K562 (cell line): ENCODE data around the gene SHFL. TPM values are rescaled to one million over a fixed set of nuclear protein-coding genes. Genes with fewer than 3 reads are reported as not detected.
A peak's percentile ranks its signal among the peaks of the same experiment; 100 is the strongest.

Source experiments
- AFF1 ChIP-seq, 2 experiments: fragments of 450-650 bp; IDR thresholded peaks; 2 replicates each; pipeline ENCODE4 v1.6.1; 2018; ENCODE audit warnings: mild to moderate bottlenecking in 2 of 2, low read depth in 1 of 2; ENCODE audit not compliant: partially characterized antibody in 2 of 2
- BCLAF1 ChIP-seq, 2 experiments: fragments of 450-650 bp in 1 of 2; IDR thresholded peaks; 2 replicates each; pipeline ENCODE4 v1.6.1; 2011 to 2017; ENCODE audit warnings: low read depth in 2 of 2, antibody characterized with exemption in 1 of 2, borderline replicate concordance in 1 of 2, low read length in 1 of 2, mild to moderate bottlenecking in 1 of 2, mixed read lengths in 1 of 2; ENCODE audit not compliant: control insufficient read depth in 1 of 2
- EP400 ChIP-seq: fragments of 450-650 bp; IDR thresholded peaks from 2 replicates; pipeline ENCODE4 v1.6.1; 2017; ENCODE audit warnings: antibody characterized with exemption, mild to moderate bottlenecking, moderate library complexity
- HDAC2 ChIP-seq: fragments of 450-650 bp; IDR thresholded peaks from 2 replicates; pipeline ENCODE4 v1.6.1; 2016; ENCODE audit warnings: mild to moderate bottlenecking
- MCM3 ChIP-seq: fragments of 450-650 bp; IDR thresholded peaks from 2 replicates; pipeline ENCODE4 v1.6.1; 2016
- SNAPC5 ChIP-seq: fragments of 250-450 bp; sonication (Bioruptor Pico); IDR thresholded peaks from 2 replicates; pipeline ENCODE4 v1.8.0; 2021; ENCODE audit warnings: moderate library complexity, mild to moderate bottlenecking, inconsistent platforms
- SOX6 ChIP-seq: fragments of 450-650 bp; IDR thresholded peaks from 2 replicates; pipeline ENCODE4 v1.6.1; 2014; ENCODE audit warnings: mild to moderate bottlenecking
- STAT5B ChIP-seq: fragments of 250-450 bp; sonication (Bioruptor Pico); IDR thresholded peaks from 2 replicates; pipeline ENCODE4 v1.8.0; 2021; ENCODE audit warnings: mild to moderate bottlenecking, inconsistent platforms
- ZBTB40 ChIP-seq, 2 experiments: fragments of 450-650 bp in 1 of 2; sonication (generic) in 1 of 2; formaldehyde crosslinking in 1 of 2; IDR thresholded peaks; 2 replicates each; pipeline versions ENCODE4 v1.7.1 to v1.9.0; 2016 to 2022; ENCODE audit warnings: inconsistent platforms in 1 of 2, mild to moderate bottlenecking in 1 of 2, missing genetic modification reagents in 1 of 2
- ZBTB7A ChIP-seq: IDR thresholded peaks from 2 replicates; pipeline ENCODE4 v1.6.1; 2011; ENCODE audit warnings: low read depth, mild to moderate bottlenecking, low read length, moderate library complexity, borderline replicate concordance; ENCODE audit not compliant: control insufficient read depth
- polyA plus RNA-seq, 8 experiments: library from polyadenylated mRNA; depleted of rRNA in 4 of 8; stranded (reverse) in 5 of 8; unstranded in 3 of 8; fragments of >200 nt; fragmentation: Nextera tagmentation in 2 of 8; fragmentation: Illumina TruSeq in 1 of 8; extraction: Ambion mirVana in 2 of 8; extraction: Trizol in 1 of 8; gene quantifications; 2 replicates each; pipeline versions ENCODE4 v1.2.1 to v1.2.3, GENCODE V29; 2011 to 2014; ENCODE audit warnings: inconsistent platforms in 1 of 8, missing spikeins in 1 of 8
- total RNA-seq, 7 experiments: library from RNA; depleted of rRNA in 6 of 7; stranded (reverse); fragments of >200 nt in 6 of 7; fragmentation: Illumina TruSeq in 2 of 7; extraction: Trizol in 2 of 7; gene quantifications; 2 replicates each; pipeline versions ENCODE4 v1.2.1 to v1.2.3, GENCODE V29; 2011 to 2021; ENCODE audit warnings: low replicate concordance in 1 of 7

The SHFL gene
- total and polyA plus RNA-seq, 9 of the 15 experiments (the other 6 are each of a cell fraction or from before 2014, with no cell fraction given) = 1.5 to 25.7 (median 13.0) TPM

- TF ChIP-seq BCLAF1 (IDR thresholded peaks at IDR 0.05; ENCODE audit: borderline replicate concordance in 1 of 2, control insufficient read depth in 1 of 2, low read depth in 2 of 2, low read length in 1 of 2) (no peak), HDAC2 (no peak), SNAPC5 (CRISPR knock-in tag) (no peak), STAT5B (no peak), EP400 (no peak), ZBTB7A (peak; percentile 34; the same call in 1 of the 2 replicates), MCM3 (no peak), AFF1 (IDR thresholded peaks at IDR 0.05; ENCODE audit: low read depth in 1 of 2, partially characterized antibody in 2 of 2) (peak in 1 of 2 experiments; percentile 94), ZBTB40 (IDR thresholded peaks at IDR 0.05) (peak; percentile 80), ZBTB40 (CRISPR knock-in tag; IDR thresholded peaks at IDR 0.05) (0 out of 2 replicates have a peak, but pooled peaks have one; percentile 35), SOX6 (no peak)
Measured at GRCh38 chr19:10061717-10062310, 24.3 kb upstream of the SHFL start (continued).
